Activated CD4-positive, alpha-beta T cell treated with anti-CD3 and anti-CD28 coated beads, Interleukin-2, amount 50 U/mL, for 48 hours (primary cell): Measurements from ENCODE around the gene PLEKHA1.

Experiments
- DNase-seq, 2 experiments: peaks; one replicate each; pipeline ENCODE4 v3.0.0-alpha.2; 2020

PLEKHA1 gene

GRCh38 chr10:122379537-122379936, 5.0 kb downstream of the PLEKHA1 start:
- DNase-seq: no peak

GRCh38 chr10:122380703-122381102, 6.2 kb downstream of the PLEKHA1 start:
- no peak for DNase-seq

- no peak for DNase-seq
Observed at GRCh38 chr10:122381680-122382079, 7.2 kb downstream of the PLEKHA1 start.

- DNase-seq: no peak
Observed at GRCh38 chr10:122386514-122386913, 12.0 kb downstream of the PLEKHA1 start.

- DNase-seq: no peak
Observed at GRCh38 chr10:122387572-122387971, 13.1 kb downstream of the PLEKHA1 start.

GRCh38 chr10:122388287-122388997, 13.9 kb downstream of the PLEKHA1 start:
- DNase-seq: peak; percentile 12 to 41

GRCh38 chr10:122390271-122390670, 15.8 kb downstream of the PLEKHA1 start:
- DNase-seq: no peak

GRCh38 chr10:122390679-122391078, 16.2 kb downstream of the PLEKHA1 start:
- no peak for DNase-seq

GRCh38 chr10:122391875-122392274, 17.4 kb downstream of the PLEKHA1 start:
- DNase-seq: no peak

- DNase-seq: no peak
Observed at GRCh38 chr10:122392835-122393234, 18.3 kb downstream of the PLEKHA1 start.

GRCh38 chr10:122393288-122393687, 18.8 kb downstream of the PLEKHA1 start:
- DNase-seq: no peak

GRCh38 chr10:122402548-122403131, 28.1 kb downstream of the PLEKHA1 start:
- DNase-seq: no peak

- no peak for DNase-seq
Observed at GRCh38 chr10:122404576-122404975, 30.1 kb downstream of the PLEKHA1 start.

- DNase-seq: no peak
Observed at GRCh38 chr10:122407375-122408125, 33.0 kb downstream of the PLEKHA1 start.

GRCh38 chr10:122413327-122413726, 38.8 kb downstream of the PLEKHA1 start:
- DNase-seq: no peak

GRCh38 chr10:122417667-122418066, 43.2 kb downstream of the PLEKHA1 start:
- DNase-seq: no peak

- no peak for DNase-seq
Observed at GRCh38 chr10:122419016-122419415, 44.5 kb downstream of the PLEKHA1 start.

- DNase-seq: no peak
Observed at GRCh38 chr10:122419876-122420623, 45.5 kb downstream of the PLEKHA1 start.

- no peak for DNase-seq
Observed at GRCh38 chr10:122420624-122421007, 46.1 kb downstream of the PLEKHA1 start.

GRCh38 chr10:122421054-122421625, 46.6 kb downstream of the PLEKHA1 start:
- no peak for DNase-seq

GRCh38 chr10:122421742-122422141, 47.2 kb downstream of the PLEKHA1 start:
- no peak for DNase-seq

GRCh38 chr10:122422266-122422989, 47.9 kb downstream of the PLEKHA1 start:
- no peak for DNase-seq
